HG02588 (cell line): ENCODE measurements around the gene STAG2.

ENCODE experiments used
- ATAC-seq: cut with Tn5 transposase; IDR thresholded peaks from one replicate; pipeline ENCODE4 v1.9.1; 2021; ENCODE audit warnings: mild to moderate bottlenecking, moderate library complexity; ENCODE audit not compliant: unreplicated experiment

The STAG2 gene

DNA sequence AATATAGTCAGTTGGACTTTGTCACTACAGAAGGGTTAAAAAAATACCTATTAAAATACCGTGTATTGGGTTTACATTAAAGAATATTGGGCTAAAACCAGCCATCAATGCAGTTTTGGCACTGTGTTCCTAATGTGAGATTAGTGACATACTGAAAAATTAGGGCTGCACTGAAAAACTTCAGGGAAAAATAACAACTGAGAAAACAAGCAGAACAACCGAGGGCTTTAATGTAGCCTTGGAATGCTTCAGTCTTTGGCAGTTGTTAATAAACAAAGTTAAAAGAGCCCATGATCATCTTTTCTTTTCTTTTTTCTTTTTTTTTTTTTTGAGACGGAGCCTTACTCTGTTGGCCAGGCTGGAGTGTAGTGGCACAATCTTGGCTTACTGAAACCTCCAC is 12.4 kb downstream of the STAG2 start:
- no peak for ATAC-seq

- no peak for ATAC-seq
Measured at GRCh38 chrX:123975180-123975579, 13.7 kb downstream of the STAG2 start.

- ATAC-seq = no peak
Measured at GRCh38 chrX:123976706-123977316, 15.3 kb downstream of the STAG2 start.

DNA sequence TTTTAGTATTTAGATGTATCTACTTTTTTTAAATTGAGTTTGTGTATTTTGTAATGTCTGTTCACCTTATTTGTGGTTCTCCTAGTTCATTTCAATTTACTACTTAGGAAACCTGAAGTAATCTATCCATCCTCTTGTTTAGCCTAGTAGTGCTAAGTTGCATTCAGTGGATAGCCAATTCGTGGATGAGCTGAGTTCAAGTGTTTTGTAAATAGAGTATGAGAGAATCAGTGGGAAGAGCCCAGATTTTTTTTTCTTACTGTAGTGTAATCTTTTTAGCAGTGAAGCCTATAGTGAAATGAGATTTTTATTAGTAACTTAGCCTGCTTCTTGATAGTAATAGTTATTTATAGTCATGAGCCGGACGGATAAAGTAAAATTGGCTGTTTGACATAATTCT is 21.7 kb downstream of the STAG2 start:
- ATAC-seq = no peak

DNA sequence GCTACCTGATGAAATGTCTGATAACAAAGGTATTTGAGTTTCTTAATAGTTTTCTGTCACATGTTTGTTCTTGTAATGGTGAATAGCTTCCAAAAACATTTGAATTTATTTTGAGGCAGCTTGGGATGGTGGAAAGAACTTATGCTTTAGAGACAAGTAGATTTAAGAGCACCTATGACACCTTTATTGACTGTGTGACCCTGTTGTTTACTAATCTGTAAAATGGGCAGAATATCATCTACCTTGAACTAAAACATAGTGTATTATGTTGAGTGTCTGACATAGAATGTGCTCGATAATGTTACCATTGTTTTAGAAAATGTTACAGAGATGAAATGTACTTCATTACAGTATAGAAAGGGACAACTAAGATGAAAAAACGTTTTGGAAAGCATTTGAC is 24.9 kb downstream of the STAG2 start:
- ATAC-seq = no peak

DNA sequence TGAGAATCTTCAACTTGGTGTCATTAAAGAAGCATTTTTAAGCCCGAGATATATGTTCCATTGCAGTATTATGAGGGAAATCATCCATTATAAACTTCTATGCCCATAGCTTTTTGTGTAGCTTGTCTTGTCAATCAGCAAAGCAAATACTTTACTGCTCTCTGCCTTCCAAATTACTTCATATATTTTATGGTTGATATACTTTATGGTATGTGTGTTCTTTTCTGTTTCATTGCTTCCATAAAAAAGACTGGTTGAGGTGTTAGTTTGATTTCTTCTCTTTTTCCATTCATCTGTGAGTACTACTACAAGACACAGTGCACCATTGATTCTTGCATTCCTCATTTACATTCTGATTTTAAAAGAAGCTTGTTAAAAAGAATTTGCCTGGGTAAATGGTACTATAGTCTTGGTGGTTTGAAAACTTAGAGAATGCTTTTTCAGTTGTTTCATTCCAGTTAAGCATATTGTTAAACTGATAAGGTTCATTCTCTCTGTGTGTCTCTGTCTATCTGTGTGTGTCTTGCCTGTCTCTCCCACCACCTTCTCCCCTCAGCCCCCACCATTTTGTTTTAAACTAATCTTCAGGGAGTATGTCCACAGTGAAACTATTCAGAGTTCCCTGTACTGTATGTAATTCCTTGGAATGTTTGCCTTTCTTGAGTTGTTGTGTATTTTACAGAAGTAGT is 27.1 kb downstream of the STAG2 start:
- ATAC-seq = no peak

DNA sequence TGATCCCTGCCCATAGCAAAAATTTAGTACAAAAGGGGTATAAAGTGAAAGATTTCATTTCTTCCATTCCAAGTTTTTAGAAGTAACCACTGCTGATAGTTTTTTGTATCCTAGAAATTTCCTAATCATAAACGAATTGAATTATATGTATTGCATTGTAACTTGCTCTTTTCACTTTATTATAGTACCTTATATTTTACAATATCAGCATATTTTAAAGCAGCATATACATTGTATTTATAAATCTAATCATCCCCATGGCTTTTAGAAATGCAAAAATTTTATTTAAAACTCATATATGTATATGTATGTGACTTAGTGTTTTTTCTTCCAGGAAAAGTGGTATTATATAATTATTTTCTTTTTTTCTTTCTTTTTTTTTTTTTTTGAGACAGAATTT is 27.7 kb downstream of the STAG2 start:
- ATAC-seq = no peak

GRCh38 chrX:123990169-123990568 is 28.7 kb downstream of the STAG2 start:
- no peak for ATAC-seq

- no peak for ATAC-seq
Measured at GRCh38 chrX:123990602-123991001, 29.1 kb downstream of the STAG2 start.

DNA sequence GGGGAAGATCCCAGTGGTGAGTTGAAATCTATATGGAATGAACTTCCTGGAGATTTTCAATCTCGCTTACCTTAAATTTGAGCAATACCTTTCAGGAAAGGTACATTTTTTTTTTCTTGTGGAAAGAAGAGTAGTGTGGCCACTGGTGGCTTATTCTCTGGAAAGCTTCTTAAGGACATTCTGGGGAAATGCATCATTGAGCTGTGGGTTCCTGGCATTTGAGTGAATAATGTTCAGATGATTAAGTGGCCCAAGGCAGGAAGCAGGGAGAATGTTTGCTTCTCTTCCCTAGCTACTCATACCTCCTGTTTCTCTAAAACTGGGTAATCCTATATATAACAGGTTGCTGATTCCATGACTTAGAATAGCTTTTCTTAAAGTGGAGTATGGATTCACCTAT is 31.8 kb downstream of the STAG2 start:
- no peak for ATAC-seq

- ATAC-seq = no peak
Measured at GRCh38 chrX:123993904-123994635, 32.6 kb downstream of the STAG2 start.

GRCh38 chrX:123994730-123995129 is 33.2 kb downstream of the STAG2 start:
- no peak for ATAC-seq

DNA sequence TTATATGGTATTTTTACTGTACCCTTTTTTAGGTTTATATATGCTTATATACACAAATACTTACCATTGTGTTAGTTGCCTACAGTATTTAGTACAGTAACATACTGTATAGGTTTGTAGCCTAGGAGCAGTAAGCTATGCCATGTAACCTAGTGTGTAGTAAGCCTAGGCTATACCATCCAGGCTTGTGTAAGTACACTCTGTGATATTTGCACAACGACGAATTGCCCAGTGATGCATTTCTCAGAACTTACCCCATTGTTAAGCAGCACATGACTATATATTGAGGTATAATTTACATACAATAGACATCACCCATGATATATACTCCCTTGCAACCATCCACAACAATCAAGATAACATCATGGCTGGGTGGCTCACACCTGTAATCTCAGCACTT is 40.1 kb downstream of the STAG2 start:
- ATAC-seq = no peak

- ATAC-seq = no peak
Measured at GRCh38 chrX:124005228-124005627, 43.7 kb downstream of the STAG2 start.

- ATAC-seq = peak; percentile 65
Measured at GRCh38 chrX:124010157-124010556, 48.7 kb downstream of the STAG2 start.

DNA sequence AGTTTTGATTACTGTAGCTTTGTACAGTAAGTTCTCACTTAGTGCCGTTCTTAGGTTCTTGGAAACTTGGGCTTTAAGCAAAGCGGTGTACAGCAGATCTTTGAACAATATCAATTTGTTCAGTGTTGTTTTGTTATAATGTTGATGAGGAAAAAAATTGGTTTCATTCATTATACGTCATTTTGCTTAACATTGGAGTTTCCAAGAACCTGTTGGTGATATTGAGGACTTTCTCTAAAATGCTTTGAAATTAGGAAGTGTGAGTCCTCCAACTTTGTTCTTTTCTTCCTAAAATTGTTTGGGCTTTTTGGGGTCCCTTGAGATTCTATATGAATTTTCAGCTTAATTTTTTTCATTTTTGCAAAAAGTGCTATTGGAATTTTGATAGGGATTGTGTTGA is 49.1 kb downstream of the STAG2 start:
- ATAC-seq = peak; percentile 20

DNA sequence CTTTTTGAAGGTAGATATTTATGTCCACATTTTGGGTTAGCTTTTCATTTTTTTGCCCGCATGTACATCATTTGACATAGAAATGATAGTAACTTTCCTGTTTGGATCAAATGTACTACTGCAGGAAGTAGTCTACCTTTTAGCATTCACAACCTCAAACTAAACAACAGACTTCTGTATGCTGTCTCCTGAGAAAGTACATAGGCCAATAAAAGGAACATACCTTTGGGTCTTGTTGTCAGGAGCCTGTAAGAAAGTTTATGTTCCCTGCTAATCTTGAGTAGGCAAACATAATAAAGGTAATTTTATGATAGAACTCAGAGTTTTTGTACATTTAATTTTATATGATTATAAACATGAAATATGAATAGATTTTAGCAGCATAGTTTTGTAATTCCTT is 54.2 kb downstream of the STAG2 start:
- no peak for ATAC-seq

DNA sequence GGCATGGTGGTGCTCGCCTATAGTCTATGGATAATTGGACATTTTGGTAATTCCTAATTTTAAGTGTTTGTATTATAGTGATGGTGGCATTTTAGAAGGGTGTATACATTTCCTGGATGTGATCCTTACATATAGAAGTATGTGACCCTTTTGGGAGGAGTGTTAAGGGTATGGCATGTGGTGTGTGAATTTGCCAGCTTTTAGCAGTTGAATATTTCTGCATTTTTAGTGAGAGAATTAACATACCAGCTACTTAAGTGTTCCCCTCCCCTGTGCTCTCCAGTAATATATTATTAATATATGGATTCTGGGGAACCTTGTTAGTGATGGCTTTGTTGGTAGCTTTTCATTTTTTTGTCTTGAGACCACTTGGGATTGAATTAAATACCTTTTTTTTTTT is 55.3 kb downstream of the STAG2 start:
- ATAC-seq = no peak

- ATAC-seq = no peak
Measured at GRCh38 chrX:124018023-124018422, 56.5 kb downstream of the STAG2 start.

GRCh38 chrX:124023838-124024238 is 62.3 kb downstream of the STAG2 start:
- ATAC-seq = no peak

DNA sequence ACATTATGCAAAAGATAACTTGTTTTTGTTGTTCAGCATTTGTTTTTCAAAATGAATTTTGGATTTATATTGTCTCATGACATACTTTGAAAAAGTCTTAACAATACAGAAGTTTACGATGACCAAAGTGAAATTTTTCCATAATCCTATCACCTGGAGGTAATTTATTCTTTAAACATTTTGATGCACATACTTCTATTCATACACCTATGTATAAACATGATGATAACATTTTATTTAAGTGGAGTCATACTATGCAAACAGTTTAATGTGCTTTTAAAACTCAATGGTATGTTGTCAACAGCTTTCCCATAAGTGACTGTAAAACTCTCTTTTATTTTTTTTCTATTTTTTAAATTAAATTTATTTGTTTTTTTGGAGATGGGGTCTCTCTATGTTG is 65.0 kb downstream of the STAG2 start:
- no peak for ATAC-seq

- no peak for ATAC-seq
Measured at GRCh38 chrX:124028182-124028581, 66.7 kb downstream of the STAG2 start.
